Measurements from ENCODE around the gene ISL1. TPM values are rescaled to one million over a fixed set of nuclear protein-coding genes. Genes with fewer than 3 reads are reported as not detected.

Gene ISL1
- total RNA-seq, 1 donor from 2014 or later, result not detected

GRCh38 chr5:51379331-51379700 lies 3.9 kb upstream of the ISL1 start:
- H3K9me3 Mint-ChIP-seq, result no peaks in the 10 kb centered on the region
- peaks cover 12% of the 10 kb centered on the region for H3K4me1 Mint-ChIP-seq (ENCODE audit: low read depth)
- no peaks in the 10 kb centered on the region for H3K36me3 Mint-ChIP-seq (ENCODE audit: low read depth)
- H3K27me3 Mint-ChIP-seq (ENCODE audit: insufficient read depth), result peaks cover 78% of the 10 kb centered on the region
- no peak for DNase-seq (ENCODE audit: low spot score)
- no peak overlapping the region for H3K4me3 Mint-ChIP-seq
- H3K27ac Mint-ChIP-seq, result no peak overlapping the region
- intact Hi-C loops (cut with micrococcal nuclease), result loop anchor here (2.0 kb wide), 1 partner anchor 415 kb away; no protein-coding TSS in a partner anchor

- no peaks in the 10 kb centered on the region for H3K36me3 Mint-ChIP-seq (ENCODE audit: low read depth)
- no peak overlapping the region for H3K4me3 Mint-ChIP-seq
- peaks cover 12% of the 10 kb centered on the region for H3K4me1 Mint-ChIP-seq (ENCODE audit: low read depth)
- intact Hi-C loops (cut with micrococcal nuclease), result loop anchor here (5.0 kb wide), 1 partner anchor 1277 kb away; no protein-coding TSS in a partner anchor
- no peak for DNase-seq (ENCODE audit: low spot score)
- peaks cover 88% of the 10 kb centered on the region for H3K27me3 Mint-ChIP-seq (ENCODE audit: insufficient read depth)
- no peak overlapping the region for H3K27ac Mint-ChIP-seq
- H3K9me3 Mint-ChIP-seq, result no peaks in the 10 kb centered on the region
These were observed 2.5 kb upstream of the ISL1 start for GRCh38 chr5:51380603-51381207.

GRCh38 chr5:51381761-51382474 lies 1.3 kb upstream of the ISL1 start:
- intact Hi-C loops (cut with micrococcal nuclease), result loop anchor here (5.0 kb wide), 1 partner anchor 1275 kb away; no protein-coding TSS in a partner anchor
- H3K27me3 Mint-ChIP-seq (ENCODE audit: insufficient read depth), result peaks cover 90% of the 10 kb centered on the region
- no peaks in the 10 kb centered on the region for H3K36me3 Mint-ChIP-seq (ENCODE audit: low read depth)
- H3K9me3 Mint-ChIP-seq, result no peaks in the 10 kb centered on the region
- H3K4me1 Mint-ChIP-seq (ENCODE audit: low read depth), result peaks cover 12% of the 10 kb centered on the region
- no peak overlapping the region for H3K27ac Mint-ChIP-seq
- DNase-seq (ENCODE audit: low spot score), result no peak
- no peak overlapping the region for H3K4me3 Mint-ChIP-seq

GRCh38 chr5:51382521-51383130 lies 622 bp upstream of the ISL1 start:
- H3K4me1 Mint-ChIP-seq (ENCODE audit: low read depth), result peaks cover 12% of the 10 kb centered on the region
- H3K27ac Mint-ChIP-seq, result no peak overlapping the region
- H3K27me3 Mint-ChIP-seq (ENCODE audit: insufficient read depth), result peaks cover 90% of the 10 kb centered on the region
- H3K4me3 Mint-ChIP-seq, result no peak overlapping the region
- no peaks in the 10 kb centered on the region for H3K9me3 Mint-ChIP-seq
- H3K36me3 Mint-ChIP-seq (ENCODE audit: low read depth), result no peaks in the 10 kb centered on the region
- intact Hi-C loops (cut with micrococcal nuclease), result loop anchor here (5.0 kb wide), 1 partner anchor 1275 kb away; no protein-coding TSS in a partner anchor
- no peak for DNase-seq (ENCODE audit: low spot score)

GRCh38 chr5:51384281-51384840 lies 1.1 kb downstream of the ISL1 start:
- DNase-seq (ENCODE audit: low spot score), result no peak
- intact Hi-C loops (cut with micrococcal nuclease), result loop anchor here (2.0 to 5.0 kb wide), 2 partner anchors 14 to 1273 kb away; no protein-coding TSS in a partner anchor
- Mint-ChIP-seq H3K4me3 (no peak overlapping the region), H3K27ac (no peak overlapping the region), H3K36me3 (ENCODE audit: low read depth) (no peaks in the 10 kb centered on the region), H3K4me1 (ENCODE audit: low read depth) (peaks cover 12% of the 10 kb centered on the region), H3K27me3 (ENCODE audit: insufficient read depth) (peaks cover 89% of the 10 kb centered on the region), H3K9me3 (no peaks in the 10 kb centered on the region)

GRCh38 chr5:51385216-51385615 lies 2.0 kb downstream of the ISL1 start:
- Mint-ChIP-seq H3K9me3 (no peaks in the 10 kb centered on the region), H3K36me3 (ENCODE audit: low read depth) (no peaks in the 10 kb centered on the region), H3K4me3 (no peak overlapping the region), H3K27ac (no peak overlapping the region), H3K4me1 (ENCODE audit: low read depth) (peaks cover 12% of the 10 kb centered on the region), H3K27me3 (ENCODE audit: insufficient read depth) (peaks cover 83% of the 10 kb centered on the region)
- intact Hi-C loops (cut with micrococcal nuclease), result loop anchor here (2.0 kb wide), 1 partner anchor 14 kb away; no protein-coding TSS in a partner anchor
- DNase-seq (ENCODE audit: low spot score), result no peak

GRCh38 chr5:51386916-51387883 lies 4.0 kb downstream of the ISL1 start:
- peaks cover 73% of the 10 kb centered on the region for H3K27me3 Mint-ChIP-seq (ENCODE audit: insufficient read depth)
- peaks cover 12% of the 10 kb centered on the region for H3K4me1 Mint-ChIP-seq (ENCODE audit: low read depth)
- no peak overlapping the region for H3K4me3 Mint-ChIP-seq
- no peaks in the 10 kb centered on the region for H3K36me3 Mint-ChIP-seq (ENCODE audit: low read depth)
- no peak for DNase-seq (ENCODE audit: low spot score)
- no peaks in the 10 kb centered on the region for H3K9me3 Mint-ChIP-seq
- H3K27ac Mint-ChIP-seq, result no peak overlapping the region
- intact Hi-C loops (cut with micrococcal nuclease), result no loop called here

- Mint-ChIP-seq H3K27ac (no peak overlapping the region), H3K4me3 (no peak overlapping the region), H3K36me3 (ENCODE audit: low read depth) (no peaks in the 10 kb centered on the region), H3K4me1 (ENCODE audit: low read depth) (peaks cover 12% of the 10 kb centered on the region), H3K27me3 (ENCODE audit: insufficient read depth) (peaks cover 75% of the 10 kb centered on the region), H3K9me3 (no peaks in the 10 kb centered on the region)
- intact Hi-C loops (cut with micrococcal nuclease), result no loop called here
- DNase-seq (ENCODE audit: low spot score), result no peak
These were observed 4.6 kb downstream of the ISL1 start for GRCh38 chr5:51387884-51388275.

GRCh38 chr5:51388488-51389287 lies 5.4 kb downstream of the ISL1 start:
- no peak for DNase-seq (ENCODE audit: low spot score)
- no peak overlapping the region for H3K27ac Mint-ChIP-seq
- no peaks in the 10 kb centered on the region for H3K36me3 Mint-ChIP-seq (ENCODE audit: low read depth)
- intact Hi-C loops (cut with micrococcal nuclease), result loop anchor here (1.0 kb wide), 1 partner anchor 10 kb away; no protein-coding TSS in a partner anchor
- H3K4me1 Mint-ChIP-seq (ENCODE audit: low read depth), result peaks cover 6% of the 10 kb centered on the region
- no peaks in the 10 kb centered on the region for H3K9me3 Mint-ChIP-seq
- H3K4me3 Mint-ChIP-seq, result no peak overlapping the region
- H3K27me3 Mint-ChIP-seq (ENCODE audit: insufficient read depth), result peaks cover 74% of the 10 kb centered on the region

- peaks cover under 1% of the 10 kb centered on the region for H3K4me1 Mint-ChIP-seq (ENCODE audit: low read depth)
- DNase-seq (ENCODE audit: low spot score), result no peak
- H3K36me3 Mint-ChIP-seq (ENCODE audit: low read depth), result no peaks in the 10 kb centered on the region
- H3K27ac Mint-ChIP-seq, result no peak overlapping the region
- no peak overlapping the region for H3K4me3 Mint-ChIP-seq
- H3K9me3 Mint-ChIP-seq, result no peaks in the 10 kb centered on the region
- H3K27me3 Mint-ChIP-seq (ENCODE audit: insufficient read depth), result peaks cover 73% of the 10 kb centered on the region
- intact Hi-C loops (cut with micrococcal nuclease), result loop anchor here (1.0 kb wide), 1 partner anchor 9 kb away; no protein-coding TSS in a partner anchor
These were observed 6.0 kb downstream of the ISL1 start for GRCh38 chr5:51389288-51389576.

GRCh38 chr5:51389577-51390463 lies 6.6 kb downstream of the ISL1 start:
- DNase-seq (ENCODE audit: low spot score), result no peak
- Mint-ChIP-seq H3K4me3 (no peak overlapping the region), H3K9me3 (no peaks in the 10 kb centered on the region), H3K36me3 (ENCODE audit: low read depth) (no peaks in the 10 kb centered on the region), H3K4me1 (ENCODE audit: low read depth) (no peaks in the 10 kb centered on the region), H3K27ac (no peak overlapping the region), H3K27me3 (ENCODE audit: insufficient read depth) (peaks cover 72% of the 10 kb centered on the region)
- intact Hi-C loops (cut with micrococcal nuclease), result loop anchor here (1.0 kb wide), 1 partner anchor 8 kb away; no protein-coding TSS in a partner anchor

Measured in activated T-helper 1 cell treated with anti-CD3 and anti-CD28 coated beads, Interleukin-12 subunit alpha, Interleukin-12 subunit beta, Interleukin-2, Interleukin-4 antibody, amounts not matched to agents 30 ng/mL and 10 ng/mL and 1 ng/mL, durations not matched to agents 14 hours and 24 hours and 36 hours (primary cell).